Suprapubic skin (tissue), 4 donors: ENCODE measurements around the gene FYN.

Experiments
- CTCF ChIP-seq, 2 donors: fragments of 200-600 bp in 1 of 2; fragments of 450-650 bp in 1 of 2; sonication (generic) in 1 of 2; IDR thresholded peaks; one replicate each; pipeline ENCODE4 v1.5.1; 2016 to 2019; ENCODE audit warnings: antibody characterized with exemption in 2 of 2, mild to moderate bottlenecking in 1 of 2, moderate library complexity in 1 of 2
- POLR2A ChIP-seq, 2 donors: fragments of 450-650 bp; IDR thresholded peaks; one replicate each; pipeline ENCODE4 v1.6.1; 2017; ENCODE audit warnings: antibody characterized with exemption in 2 of 2, mild to moderate bottlenecking in 2 of 2, moderate library complexity in 2 of 2
- POLR2AphosphoS5 ChIP-seq, 3 donors: sonication (generic); formaldehyde crosslinking; IDR thresholded peaks; one replicate each; pipeline ENCODE4 v1.6.1; 2017; ENCODE audit warnings: antibody characterized with exemption in 3 of 3

GRCh38 chr6:111803804-111804203 lies 69.4 kb downstream of the FYN start:
- no peak for TF ChIP-seq CTCF (IDR thresholded peaks at IDR 0.05)
- TF ChIP-seq POLR2A (IDR thresholded peaks at IDR 0.05), result no peak
- no peak for TF ChIP-seq POLR2AphosphoS5 (IDR thresholded peaks at IDR 0.05)
